NCI-H146 (cell line): ENCODE measurements around the gene ZNF132.

Source experiments
- DNase-seq: peaks from one replicate; lab custom pipeline; 2025; lab: John Stamatoyannopoulos, UW

The ZNF132 gene

DNA sequence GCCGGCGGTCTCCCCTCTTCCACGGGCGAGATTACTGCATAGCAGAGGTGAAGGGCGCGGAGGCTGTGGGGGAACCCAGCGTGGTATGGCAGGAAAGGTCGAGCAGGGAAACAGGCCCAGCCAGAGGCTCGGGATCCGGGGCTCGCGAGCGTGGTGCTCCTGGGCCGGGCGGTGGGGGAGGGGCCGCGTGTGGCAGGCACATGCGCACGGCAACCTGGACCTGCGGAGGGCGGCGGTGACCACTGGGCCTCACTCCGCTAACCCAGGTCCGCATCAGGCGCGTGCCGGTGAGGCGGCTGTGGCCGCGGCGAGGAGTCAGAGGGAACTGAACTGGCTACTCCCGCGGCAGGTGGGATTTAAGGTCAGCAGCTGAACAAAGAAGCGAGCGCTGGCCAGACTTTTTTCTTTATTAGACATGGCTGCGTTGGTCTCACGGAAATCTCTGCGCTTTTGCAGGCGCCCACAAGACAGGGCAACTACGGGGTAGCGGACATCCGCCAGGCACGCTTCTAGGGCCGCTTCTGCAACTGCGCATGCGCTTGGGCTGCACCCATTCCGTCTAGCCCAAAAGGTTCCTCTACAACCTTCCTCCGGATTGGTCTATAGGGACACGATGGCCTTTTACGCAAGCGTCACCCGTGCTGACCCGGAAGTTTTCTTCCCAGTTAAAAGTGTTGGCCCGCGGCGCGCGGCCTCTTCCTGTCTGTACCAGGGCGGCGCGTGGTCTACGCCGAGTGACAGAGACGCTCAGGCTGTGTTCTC is 53.2 kb downstream of the ZNF132 start, which contains the start of gene RPS5:
Gene RPS5, plus strand, starts transcription at position 694 of the 762 bp plus-strand sequence. CDS start 869 bp downstream, outside the sequence.
- peak; percentile 99 for DNase-seq

DNA sequence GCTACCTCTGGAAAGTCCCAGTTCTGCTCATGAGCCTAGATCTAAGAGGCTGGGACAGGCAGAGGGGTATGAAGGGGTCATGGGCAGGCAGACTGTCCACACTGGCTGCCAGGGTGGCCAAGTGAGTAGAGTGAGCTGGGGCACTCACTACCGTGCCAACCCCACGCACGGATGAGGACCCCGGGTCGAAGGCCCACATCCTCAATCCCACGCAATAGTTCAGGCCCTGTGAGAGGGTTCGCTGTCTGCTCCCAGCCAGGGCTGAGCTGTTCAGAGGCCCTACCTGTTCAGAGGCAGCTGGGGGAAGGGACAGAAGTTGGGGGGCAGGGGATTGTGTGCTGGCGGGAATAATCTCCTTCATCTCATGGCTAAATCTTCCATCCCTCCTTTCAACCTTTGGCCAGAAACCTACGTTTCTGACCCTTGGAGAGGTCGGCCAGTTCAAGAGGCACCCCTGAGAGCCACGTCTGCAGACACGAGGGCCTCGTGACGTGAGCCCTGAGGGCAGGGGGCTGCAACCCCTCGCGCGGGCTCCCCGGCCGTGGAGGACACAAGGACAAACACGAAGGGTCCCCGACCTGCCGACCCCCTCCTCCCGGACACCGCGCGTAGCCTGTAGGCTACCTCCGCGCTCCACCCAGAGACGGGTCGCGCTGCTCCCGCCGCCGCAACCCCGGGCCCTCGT is 53.9 kb downstream of the ZNF132 start:
- peak; percentile 51 for DNase-seq

DNA sequence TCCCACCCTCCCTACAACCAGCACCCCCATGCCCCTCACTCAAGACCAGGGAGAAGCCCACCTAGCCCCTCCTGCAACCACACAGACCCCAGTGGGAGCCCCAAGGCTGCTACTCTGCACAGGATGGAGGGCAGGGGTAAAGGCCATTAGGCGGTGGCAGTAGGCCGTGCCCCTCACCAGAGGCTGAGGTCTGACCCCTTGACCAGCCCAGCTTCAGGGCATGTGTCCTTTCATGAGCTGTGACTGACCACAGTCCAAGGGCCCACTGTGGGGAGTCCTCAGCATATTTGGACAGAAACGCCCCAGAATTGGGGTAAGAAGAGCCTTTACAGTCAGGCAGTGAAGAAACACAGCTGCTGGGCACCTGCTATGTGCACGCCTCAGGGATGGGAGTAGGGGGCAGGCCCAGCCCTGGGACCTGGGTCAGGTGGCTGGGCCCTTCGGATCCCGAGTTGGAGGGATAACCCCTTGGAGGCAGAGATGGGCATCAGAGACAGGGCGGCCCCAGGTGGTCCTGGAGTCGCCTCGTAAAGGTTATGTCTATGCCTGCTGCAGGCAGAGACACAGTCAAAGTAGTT is 54.6 kb downstream of the ZNF132 start:
- no peak for DNase-seq

DNA sequence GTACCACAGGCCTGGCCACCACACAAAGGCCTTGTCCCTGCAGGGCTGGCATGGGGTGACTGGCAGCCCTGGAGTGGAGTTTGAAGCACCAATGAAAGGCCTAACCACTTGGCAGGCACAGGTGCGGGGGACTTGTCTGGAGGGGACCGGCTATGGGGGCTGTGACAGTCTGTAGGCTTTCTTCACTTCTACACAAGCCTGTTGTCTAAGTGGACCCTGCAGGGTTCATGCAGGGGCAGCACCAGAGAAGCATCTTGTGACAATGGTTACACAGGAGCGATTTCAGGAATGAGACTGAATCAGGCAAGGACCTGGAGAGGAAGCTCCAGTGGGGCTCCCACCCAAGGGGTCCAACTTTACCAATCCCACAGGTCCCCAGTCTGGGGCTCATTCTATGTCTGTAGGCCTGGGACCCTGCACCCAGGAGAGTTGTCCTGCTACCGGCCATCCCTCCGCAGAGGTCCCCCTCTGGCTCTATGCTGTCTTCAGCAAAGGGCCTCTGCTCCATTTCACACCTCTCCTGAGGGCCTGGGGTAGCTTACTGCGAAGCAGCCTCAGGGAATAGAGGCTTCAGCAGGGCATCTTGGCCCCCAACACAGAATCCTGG is 56.9 kb downstream of the ZNF132 start:
- no peak for DNase-seq
